ENCODE data around the gene ATF2. TPM values are rescaled to one million over a fixed set of nuclear protein-coding genes. Genes with fewer than 3 reads are reported as not detected.

Gene ATF2
- polyA plus RNA-seq, 3 donors: 17.4 to 24.0 (median 22.1) TPM

DNA sequence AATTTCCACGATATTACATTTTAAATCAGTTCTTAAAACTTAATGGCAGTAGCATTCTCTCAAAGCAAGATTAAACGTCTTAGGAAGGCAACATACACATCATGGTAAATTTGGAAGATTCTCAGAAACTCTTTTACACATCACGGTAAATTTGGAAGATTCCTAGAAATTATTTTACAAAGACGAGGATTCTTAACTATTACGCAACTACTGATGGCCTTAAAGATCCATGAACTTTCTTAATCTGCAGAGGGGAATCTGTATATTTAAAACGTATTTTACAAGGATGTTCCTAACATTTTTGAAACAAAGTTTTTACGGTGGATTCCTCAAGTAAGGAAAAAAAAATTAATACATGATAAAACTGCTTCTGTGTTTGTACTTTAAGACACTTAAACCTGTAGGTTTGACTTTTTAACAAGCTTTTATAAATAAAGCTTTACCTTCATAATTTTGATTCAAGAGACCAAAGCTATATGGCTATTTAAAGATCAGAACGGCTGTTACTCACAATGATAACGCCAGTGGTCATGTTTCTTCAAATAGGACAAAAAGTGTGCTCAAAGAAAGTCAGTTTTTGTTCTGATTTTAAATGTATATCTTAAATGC lies 1.7 kb downstream of the ATF2 start:
- no peak overlapping the region for H3K27ac Mint-ChIP-seq
- peak overlapping the region; percentile 86 for H3K4me2 ChIP-seq (replicated peaks; ENCODE audit: extremely low read depth, low read length, poor library complexity, severe bottlenecking)
- H3K9me3 ChIP-seq (replicated peaks in 1 of 2; ENCODE audit: control insufficient read depth in 1 of 2, insufficient read depth in 1 of 2, low read length in 2 of 2): no peaks in the 10 kb centered on the region
- no peak for DNase-seq
- no peak overlapping the region for H3K4me3 Mint-ChIP-seq
- H3K4me3 ChIP-seq (replicated peaks in 1 of 3; ENCODE audit: low read depth in 2 of 3, low read length in 3 of 3): peak overlapping the region in 1 of 3 experiments; percentile 88
- H3K4me1 ChIP-seq (ENCODE audit: control insufficient read depth in 1 of 2, insufficient read depth in 2 of 2, low read length in 2 of 2): peaks cover 8 to 27% of the 10 kb centered on the region in 2 donors
- intact Hi-C loops (cut with micrococcal nuclease): no loop called here
- H3K9me3 Mint-ChIP-seq: no peaks in the 10 kb centered on the region
- peak overlapping the region; percentile 91 for H2AFZ ChIP-seq (ENCODE audit: insufficient read depth, low read depth, low read length, poor library complexity, severe bottlenecking)
- TF ChIP-seq, protein P1, sequence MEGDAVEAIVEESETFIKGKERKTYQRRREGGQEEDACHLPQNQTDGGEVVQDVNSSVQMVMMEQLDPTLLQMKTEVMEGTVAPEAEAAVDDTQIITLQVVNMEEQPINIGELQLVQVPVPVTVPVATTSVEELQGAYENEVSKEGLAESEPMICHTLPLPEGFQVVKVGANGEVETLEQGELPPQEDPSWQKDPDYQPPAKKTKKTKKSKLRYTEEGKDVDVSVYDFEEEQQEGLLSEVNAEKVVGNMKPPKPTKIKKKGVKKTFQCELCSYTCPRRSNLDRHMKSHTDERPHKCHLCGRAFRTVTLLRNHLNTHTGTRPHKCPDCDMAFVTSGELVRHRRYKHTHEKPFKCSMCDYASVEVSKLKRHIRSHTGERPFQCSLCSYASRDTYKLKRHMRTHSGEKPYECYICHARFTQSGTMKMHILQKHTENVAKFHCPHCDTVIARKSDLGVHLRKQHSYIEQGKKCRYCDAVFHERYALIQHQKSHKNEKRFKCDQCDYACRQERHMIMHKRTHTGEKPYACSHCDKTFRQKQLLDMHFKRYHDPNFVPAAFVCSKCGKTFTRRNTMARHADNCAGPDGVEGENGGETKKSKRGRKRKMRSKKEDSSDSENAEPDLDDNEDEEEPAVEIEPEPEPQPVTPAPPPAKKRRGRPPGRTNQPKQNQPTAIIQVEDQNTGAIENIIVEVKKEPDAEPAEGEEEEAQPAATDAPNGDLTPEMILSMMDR (IDR thresholded peaks at IDR 0.05): no peak
- peaks cover 21% of the 10 kb centered on the region for H3K4me1 Mint-ChIP-seq
- H3K9ac ChIP-seq (ENCODE audit: insufficient read depth, low read length, poor library complexity, severe bottlenecking): peak overlapping the region; percentile 91
- no CpG with 5 or more reads among the region's 9 CpGs for WGBS (ENCODE audit: insufficient coverage)
- no peaks in the 10 kb centered on the region for H3K27me3 ChIP-seq (ENCODE audit: control insufficient read depth in 2 of 2, insufficient read depth in 2 of 2, low read length in 2 of 2)
- no peaks in the 10 kb centered on the region for H3K36me3 ChIP-seq (replicated peaks in 1 of 2; ENCODE audit: control insufficient read depth in 1 of 2, insufficient read depth in 2 of 2, low read length in 2 of 2)
- peaks cover 38% of the 10 kb centered on the region for H4K20me1 ChIP-seq (ENCODE audit: insufficient read depth, low read length)
- H3K27ac ChIP-seq (ENCODE audit: low read depth in 1 of 2, low read length in 2 of 2): no peak overlapping the region
- H3K79me2 ChIP-seq (ENCODE audit: insufficient read depth, low read length): peaks cover 64% of the 10 kb centered on the region
- peaks cover 0 to 4% of the 10 kb centered on the region in 2 donors for H3K36me3 Mint-ChIP-seq
- H3K27me3 Mint-ChIP-seq (ENCODE audit: low read depth in 3 of 3): no peaks in the 10 kb centered on the region

DNA sequence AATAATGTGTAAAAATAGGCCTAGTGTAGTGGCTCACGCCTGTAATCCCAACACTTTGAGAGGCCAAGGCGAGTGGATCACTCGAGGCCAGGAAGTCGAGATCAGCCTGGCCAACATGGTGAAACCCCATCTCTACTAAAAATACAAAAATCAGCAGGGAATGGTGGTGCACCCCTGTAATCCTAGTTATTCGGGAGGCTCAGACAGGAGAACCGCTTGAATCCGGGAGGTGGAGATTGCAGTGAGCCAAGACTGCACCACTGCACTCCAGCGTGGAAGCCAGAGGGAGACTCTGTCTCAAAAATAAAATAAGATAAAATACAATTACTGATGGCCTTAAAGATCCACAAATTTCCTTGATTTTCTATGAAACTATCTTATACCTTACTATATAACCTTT lies 3.8 kb downstream of the ATF2 start:
- Mint-ChIP-seq H3K27ac (no peak overlapping the region), H3K27me3 (ENCODE audit: low read depth in 3 of 3) (no peaks in the 10 kb centered on the region), H3K4me3 (no peak overlapping the region), H3K4me1 (peaks cover 18% of the 10 kb centered on the region), H3K36me3 (peaks cover 3 to 8% of the 10 kb centered on the region in 2 donors), H3K9me3 (no peaks in the 10 kb centered on the region)
- H3K9me3 ChIP-seq (replicated peaks in 1 of 2; ENCODE audit: control insufficient read depth in 1 of 2, insufficient read depth in 1 of 2, low read length in 2 of 2): no peaks in the 10 kb centered on the region
- H3K4me3 ChIP-seq (replicated peaks in 1 of 3; ENCODE audit: low read depth in 2 of 3, low read length in 3 of 3): no peak overlapping the region
- no CpG with 5 or more reads among the region's 8 CpGs for WGBS (ENCODE audit: insufficient coverage)
- H2AFZ ChIP-seq (ENCODE audit: insufficient read depth, low read depth, low read length, poor library complexity, severe bottlenecking): no peak overlapping the region
- intact Hi-C loops (cut with micrococcal nuclease): no loop called here
- peaks cover 84% of the 10 kb centered on the region for H3K79me2 ChIP-seq (ENCODE audit: insufficient read depth, low read length)
- peaks cover 56% of the 10 kb centered on the region for H4K20me1 ChIP-seq (ENCODE audit: insufficient read depth, low read length)
- H3K36me3 ChIP-seq (replicated peaks in 1 of 2; ENCODE audit: control insufficient read depth in 1 of 2, insufficient read depth in 2 of 2, low read length in 2 of 2): peaks cover 0 to 2% of the 10 kb centered on the region in 2 donors
- H3K4me1 ChIP-seq (ENCODE audit: control insufficient read depth in 1 of 2, insufficient read depth in 2 of 2, low read length in 2 of 2): peaks cover 8 to 26% of the 10 kb centered on the region in 2 donors
- no peak overlapping the region for H3K9ac ChIP-seq (ENCODE audit: insufficient read depth, low read length, poor library complexity, severe bottlenecking)
- TF ChIP-seq, protein P1 (IDR thresholded peaks at IDR 0.05): no peak
- no peak for DNase-seq
- no peak overlapping the region for H3K27ac ChIP-seq (ENCODE audit: low read depth in 1 of 2, low read length in 2 of 2)
- H3K4me2 ChIP-seq (replicated peaks; ENCODE audit: extremely low read depth, low read length, poor library complexity, severe bottlenecking): no peak overlapping the region
- no peaks in the 10 kb centered on the region for H3K27me3 ChIP-seq (ENCODE audit: control insufficient read depth in 2 of 2, insufficient read depth in 2 of 2, low read length in 2 of 2)
